Measurements from ENCODE around the gene GLIS1.

Gene GLIS1

DNA sequence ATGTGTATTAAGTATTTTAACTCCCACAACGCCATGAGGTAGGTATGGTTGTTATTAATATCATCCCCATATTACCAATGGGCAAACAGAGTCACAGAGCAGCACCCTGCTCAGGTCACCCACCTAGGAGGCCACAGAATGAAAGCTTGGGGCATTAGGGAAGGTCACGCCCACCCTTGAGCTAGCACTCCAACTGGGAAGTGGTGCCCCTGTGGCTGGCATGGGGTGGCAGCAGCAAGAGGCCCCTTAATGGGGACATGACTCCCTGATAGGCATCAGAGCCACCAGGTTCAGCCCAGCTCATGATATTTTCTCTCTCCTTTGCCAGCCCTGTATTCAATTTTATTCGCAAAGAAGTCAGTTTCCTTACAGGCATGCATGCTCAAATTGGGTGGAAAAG is 189.2 kb downstream of the GLIS1 start:
- peak overlapping the region in 1 of 2 donors; percentile 15 for H3K27ac ChIP-seq
- DNase-seq (ENCODE audit: low spot score), result no peak
- H3K4me3 ChIP-seq, result no peak overlapping the region
- no peak for TF ChIP-seq CTCF (IDR thresholded peaks at IDR 0.05)

DNA sequence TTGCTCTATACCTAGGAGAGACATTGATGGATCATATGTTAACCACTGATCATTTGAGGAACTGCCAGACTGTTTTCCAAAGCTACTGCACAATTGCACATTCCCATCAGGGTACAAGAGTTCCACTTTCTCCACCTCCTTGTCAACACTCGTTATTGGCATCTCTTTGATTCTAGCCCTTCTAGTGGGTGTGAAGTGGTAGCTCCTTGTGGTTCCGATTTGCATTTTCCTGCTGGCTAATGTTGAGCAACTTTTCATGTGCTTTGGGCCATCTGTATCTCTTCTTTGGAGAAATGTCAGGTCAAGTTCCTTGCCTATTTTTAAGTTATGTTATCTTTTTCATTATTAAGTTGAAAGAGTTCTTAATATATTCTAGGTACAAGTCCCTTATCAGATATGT is 189.7 kb downstream of the GLIS1 start:
- Histone ChIP-seq H3K27ac (no peak overlapping the region), H3K4me3 (no peak overlapping the region)
- TF ChIP-seq CTCF (IDR thresholded peaks at IDR 0.05), result no peak
- no peak for DNase-seq (ENCODE audit: low spot score)

DNA sequence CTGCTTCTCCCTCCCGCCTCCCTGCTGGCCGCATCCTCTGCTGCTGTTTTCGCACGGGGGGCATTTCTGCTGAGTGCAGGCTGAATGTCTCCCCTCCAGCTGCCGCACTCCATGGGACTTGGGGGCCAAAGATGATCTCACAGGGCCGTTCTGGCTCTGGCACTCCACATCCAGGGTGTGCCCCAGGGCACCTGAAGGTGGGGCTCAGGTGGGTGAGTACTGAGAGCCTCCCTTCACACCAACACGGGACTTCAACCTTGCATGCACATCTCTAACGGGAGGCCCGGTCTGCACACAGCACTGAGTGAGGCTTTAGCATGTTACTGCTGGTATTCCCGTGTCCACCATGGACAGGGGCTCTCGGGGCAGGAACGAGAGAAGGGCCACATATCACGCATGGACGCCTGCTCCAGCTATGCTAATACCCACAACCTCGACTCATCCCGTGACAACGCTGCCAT is 190.9 kb downstream of the GLIS1 start:
- no peak for TF ChIP-seq CTCF (IDR thresholded peaks at IDR 0.05)
- no peak overlapping the region for H3K4me3 ChIP-seq
- no peak overlapping the region for H3K27ac ChIP-seq
- peak; percentile 58 for DNase-seq (ENCODE audit: low spot score)

DNA sequence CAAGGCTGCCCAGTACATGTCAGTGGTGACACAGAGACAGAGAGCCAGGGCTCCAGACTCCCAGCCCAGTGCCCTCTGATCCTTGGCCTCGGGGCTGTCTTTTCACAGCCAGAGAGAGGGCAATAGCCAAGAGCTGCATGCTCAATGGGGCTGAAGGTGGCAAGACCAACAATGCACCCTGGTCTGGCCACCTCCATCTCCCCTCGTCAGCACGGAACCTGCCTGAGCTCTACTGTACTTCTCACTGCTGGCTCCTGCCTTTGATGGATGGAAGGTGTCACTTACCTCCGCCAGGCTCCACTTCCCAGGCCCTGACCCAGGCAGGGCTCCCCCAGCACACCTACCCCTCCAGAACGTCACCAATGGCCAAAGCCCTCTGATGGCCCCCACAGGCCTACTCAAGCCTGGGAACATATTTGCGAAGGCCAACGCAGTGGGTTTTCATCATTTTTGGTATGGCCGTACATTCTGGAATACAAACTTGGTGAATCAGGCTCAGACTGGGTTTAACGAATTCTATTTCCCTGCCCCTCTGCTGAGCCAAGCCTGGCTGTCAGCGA is 191.7 kb downstream of the GLIS1 start:
- no peak for TF ChIP-seq CTCF (IDR thresholded peaks at IDR 0.05)
- DNase-seq (ENCODE audit: low spot score), result peak; percentile 71
- no peak overlapping the region for H3K4me3 ChIP-seq
- H3K27ac ChIP-seq, result no peak overlapping the region

DNA sequence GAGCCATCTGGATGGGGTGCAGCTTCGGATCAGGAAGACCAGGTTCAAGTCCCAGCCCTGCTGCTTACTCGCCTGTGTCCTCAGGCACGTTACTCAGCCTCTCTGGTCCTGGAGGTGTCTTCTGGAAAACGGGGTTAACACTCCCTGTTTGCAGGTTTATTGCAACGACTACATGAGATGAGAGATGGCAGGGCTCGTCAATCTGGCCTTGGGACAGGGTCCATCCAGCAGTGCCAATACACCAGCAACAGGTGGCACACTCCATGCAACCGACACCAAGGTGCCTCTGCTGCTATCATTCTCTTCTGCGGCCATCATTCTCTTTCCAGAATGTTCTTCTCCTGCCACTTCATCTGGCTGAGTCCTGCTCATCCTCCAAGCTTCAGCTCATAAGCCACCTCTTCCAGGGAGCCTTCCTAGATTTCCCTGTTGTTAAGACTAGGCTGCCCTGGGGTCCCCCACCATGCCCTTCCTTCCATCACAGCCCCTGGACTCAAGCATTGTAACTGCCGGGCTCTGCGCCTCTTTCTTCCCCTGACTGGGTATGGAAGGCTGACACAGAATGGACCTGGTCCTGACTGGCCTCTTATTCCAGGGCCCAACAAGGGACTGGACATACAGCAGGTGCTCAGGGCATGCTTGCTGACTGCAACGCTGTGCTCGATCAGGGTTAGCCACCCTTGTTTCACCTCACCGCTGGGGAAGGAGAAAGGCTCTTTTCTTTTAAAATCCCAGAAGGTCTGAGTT is 192.4 kb downstream of the GLIS1 start:
- no peak for DNase-seq (ENCODE audit: low spot score)
- no peak overlapping the region for H3K27ac ChIP-seq
- no peak for TF ChIP-seq CTCF (IDR thresholded peaks at IDR 0.05)
- no peak overlapping the region for H3K4me3 ChIP-seq

GRCh38 chr1:53545663-53546408 is 193.1 kb downstream of the GLIS1 start:
- no peak for TF ChIP-seq CTCF (IDR thresholded peaks at IDR 0.05)
- DNase-seq (ENCODE audit: low spot score), result no peak
- no peak overlapping the region for H3K27ac ChIP-seq
- H3K4me3 ChIP-seq, result no peak overlapping the region

Data from coronary artery (tissue), 2 donors.